Measurements from ENCODE around the gene REEP2.
A peak's percentile ranks its signal among the peaks of the same experiment; 100 is the strongest.
"Not testable (repeated sequence)": the region's sequence is repeated elsewhere in the genome, so short reads cannot be mapped to it uniquely, and the experiment has no call there.

Gene REEP2

DNA sequence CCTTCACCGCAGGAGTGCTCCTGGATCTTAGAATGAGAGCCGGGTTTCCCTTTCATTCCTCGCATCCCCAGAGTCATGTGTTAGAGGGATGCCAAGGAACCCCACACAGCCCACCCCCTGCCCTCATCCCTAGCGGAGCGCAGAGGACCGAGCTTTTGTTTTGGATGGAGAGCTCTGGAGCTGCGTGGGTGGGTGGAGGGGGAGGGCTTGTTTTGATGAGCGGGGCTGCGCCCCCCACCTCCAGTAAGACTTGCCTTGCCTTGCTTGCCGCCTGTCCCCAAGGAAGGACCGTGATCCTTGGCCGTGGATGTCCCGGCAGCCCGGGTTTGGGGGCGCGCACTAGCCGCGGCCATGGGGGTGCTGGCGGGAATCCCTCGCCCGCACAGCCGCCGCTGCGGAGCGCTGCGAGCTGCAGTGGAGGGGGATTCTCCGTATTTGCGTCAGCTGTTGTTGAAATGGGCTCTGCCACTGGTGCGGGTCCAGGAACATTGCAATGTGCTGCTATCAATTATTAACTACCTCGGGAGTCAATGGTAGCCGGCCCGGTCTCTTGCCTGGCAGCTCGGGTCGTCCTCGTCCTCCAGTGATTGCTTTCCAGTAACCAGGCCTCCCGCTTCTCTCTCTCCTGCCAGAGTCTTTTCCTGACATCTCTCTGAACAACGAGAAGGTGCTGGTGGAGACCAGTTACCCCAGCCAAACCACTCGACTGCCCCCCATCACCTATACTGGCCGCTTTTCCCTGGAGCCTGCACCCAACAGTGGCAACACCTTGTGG lies 27.5 kb downstream of the REEP2 start:
- no peak for DNase-seq

DNA sequence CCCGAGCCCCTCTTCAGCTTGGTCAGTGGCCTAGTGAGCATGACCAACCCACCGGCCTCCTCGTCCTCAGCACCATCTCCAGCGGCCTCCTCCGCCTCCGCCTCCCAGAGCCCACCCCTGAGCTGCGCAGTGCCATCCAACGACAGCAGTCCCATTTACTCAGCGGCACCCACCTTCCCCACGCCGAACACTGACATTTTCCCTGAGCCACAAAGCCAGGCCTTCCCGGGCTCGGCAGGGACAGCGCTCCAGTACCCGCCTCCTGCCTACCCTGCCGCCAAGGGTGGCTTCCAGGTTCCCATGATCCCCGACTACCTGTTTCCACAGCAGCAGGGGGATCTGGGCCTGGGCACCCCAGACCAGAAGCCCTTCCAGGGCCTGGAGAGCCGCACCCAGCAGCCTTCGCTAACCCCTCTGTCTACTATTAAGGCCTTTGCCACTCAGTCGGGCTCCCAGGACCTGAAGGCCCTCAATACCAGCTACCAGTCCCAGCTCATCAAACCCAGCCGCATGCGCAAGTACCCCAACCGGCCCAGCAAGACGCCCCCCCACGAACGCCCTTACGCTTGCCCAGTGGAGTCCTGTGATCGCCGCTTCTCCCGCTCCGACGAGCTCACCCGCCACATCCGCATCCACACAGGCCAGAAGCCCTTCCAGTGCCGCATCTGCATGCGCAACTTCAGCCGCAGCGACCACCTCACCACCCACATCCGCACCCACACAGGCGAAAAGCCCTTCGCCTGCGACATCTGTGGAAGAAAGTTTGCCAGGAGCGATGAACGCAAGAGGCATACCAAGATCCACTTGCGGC lies 28.2 kb downstream of the REEP2 start:
- DNase-seq: no peak

DNA sequence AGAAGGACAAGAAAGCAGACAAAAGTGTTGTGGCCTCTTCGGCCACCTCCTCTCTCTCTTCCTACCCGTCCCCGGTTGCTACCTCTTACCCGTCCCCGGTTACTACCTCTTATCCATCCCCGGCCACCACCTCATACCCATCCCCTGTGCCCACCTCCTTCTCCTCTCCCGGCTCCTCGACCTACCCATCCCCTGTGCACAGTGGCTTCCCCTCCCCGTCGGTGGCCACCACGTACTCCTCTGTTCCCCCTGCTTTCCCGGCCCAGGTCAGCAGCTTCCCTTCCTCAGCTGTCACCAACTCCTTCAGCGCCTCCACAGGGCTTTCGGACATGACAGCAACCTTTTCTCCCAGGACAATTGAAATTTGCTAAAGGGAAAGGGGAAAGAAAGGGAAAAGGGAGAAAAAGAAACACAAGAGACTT lies 28.9 kb downstream of the REEP2 start:
- no peak for DNase-seq

DNA sequence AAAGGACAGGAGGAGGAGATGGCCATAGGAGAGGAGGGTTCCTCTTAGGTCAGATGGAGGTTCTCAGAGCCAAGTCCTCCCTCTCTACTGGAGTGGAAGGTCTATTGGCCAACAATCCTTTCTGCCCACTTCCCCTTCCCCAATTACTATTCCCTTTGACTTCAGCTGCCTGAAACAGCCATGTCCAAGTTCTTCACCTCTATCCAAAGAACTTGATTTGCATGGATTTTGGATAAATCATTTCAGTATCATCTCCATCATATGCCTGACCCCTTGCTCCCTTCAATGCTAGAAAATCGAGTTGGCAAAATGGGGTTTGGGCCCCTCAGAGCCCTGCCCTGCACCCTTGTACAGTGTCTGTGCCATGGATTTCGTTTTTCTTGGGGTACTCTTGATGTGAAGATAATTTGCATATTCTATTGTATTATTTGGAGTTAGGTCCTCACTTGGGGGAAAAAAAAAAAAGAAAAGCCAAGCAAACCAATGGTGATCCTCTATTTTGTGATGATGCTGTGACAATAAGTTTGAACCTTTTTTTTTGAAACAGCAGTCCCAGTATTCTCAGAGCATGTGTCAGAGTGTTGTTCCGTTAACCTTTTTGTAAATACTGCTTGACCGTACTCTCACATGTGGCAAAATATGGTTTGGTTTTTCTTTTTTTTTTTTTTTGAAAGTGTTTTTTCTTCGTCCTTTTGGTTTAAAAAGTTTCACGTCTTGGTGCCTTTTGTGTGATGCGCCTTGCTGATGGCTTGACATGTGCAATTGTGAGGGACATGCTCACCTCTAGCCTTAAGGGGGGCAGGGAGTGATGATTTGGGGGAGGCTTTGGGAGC lies 29.5 kb downstream of the REEP2 start:
- DNase-seq: no peak

DNA sequence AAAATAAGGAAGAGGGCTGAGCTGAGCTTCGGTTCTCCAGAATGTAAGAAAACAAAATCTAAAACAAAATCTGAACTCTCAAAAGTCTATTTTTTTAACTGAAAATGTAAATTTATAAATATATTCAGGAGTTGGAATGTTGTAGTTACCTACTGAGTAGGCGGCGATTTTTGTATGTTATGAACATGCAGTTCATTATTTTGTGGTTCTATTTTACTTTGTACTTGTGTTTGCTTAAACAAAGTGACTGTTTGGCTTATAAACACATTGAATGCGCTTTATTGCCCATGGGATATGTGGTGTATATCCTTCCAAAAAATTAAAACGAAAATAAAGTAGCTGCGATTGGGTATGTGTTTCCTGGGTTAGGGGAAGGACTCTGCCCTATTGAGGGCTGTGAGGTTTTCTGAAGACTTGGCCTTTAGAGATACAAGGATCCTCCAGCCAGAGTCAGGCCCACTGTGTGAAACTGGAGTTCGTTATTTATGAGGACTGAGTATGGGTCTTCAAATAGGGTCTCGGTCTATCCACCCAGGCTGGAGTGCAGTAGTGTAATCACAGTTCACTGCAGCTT lies 30.2 kb downstream of the REEP2 start:
- no peak for DNase-seq

DNA sequence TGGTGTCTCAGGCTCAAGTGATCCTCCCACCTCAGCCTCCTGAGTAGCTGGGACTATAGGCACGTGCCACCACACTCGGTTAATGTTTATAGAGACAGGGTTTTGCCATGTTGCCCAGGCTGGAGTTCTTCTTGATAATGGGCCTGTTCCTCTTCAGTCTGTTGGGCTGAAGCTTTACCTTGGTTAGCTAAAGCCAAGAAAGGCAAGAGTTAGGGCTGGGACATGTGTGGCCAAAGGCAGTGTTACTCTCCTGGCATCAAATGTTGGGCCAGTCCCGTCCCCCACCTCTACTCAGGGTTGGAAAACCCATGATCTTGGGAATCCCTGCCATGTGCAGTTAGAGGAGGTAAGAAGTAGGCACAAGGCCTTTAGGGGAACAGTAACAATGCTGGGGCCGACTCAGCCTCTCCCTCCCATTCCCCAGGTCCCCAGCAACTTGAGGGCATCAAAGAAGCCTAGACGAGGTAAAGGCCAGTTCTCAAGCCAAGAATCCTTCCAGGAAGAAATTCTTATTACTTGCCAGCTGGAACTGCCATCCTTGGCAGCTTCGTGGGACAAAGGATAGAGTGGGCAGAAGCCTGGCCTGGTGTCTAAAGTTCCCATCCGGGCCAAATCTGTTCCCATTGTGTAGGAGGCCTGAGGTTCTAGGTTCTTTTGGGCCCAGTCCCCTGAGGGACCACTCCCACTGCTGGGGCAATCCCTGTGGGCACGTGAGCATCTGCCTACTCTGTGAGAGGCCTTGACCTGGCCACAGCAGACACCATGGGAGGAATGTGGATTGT lies 30.9 kb downstream of the REEP2 start:
- no peak for DNase-seq

DNA sequence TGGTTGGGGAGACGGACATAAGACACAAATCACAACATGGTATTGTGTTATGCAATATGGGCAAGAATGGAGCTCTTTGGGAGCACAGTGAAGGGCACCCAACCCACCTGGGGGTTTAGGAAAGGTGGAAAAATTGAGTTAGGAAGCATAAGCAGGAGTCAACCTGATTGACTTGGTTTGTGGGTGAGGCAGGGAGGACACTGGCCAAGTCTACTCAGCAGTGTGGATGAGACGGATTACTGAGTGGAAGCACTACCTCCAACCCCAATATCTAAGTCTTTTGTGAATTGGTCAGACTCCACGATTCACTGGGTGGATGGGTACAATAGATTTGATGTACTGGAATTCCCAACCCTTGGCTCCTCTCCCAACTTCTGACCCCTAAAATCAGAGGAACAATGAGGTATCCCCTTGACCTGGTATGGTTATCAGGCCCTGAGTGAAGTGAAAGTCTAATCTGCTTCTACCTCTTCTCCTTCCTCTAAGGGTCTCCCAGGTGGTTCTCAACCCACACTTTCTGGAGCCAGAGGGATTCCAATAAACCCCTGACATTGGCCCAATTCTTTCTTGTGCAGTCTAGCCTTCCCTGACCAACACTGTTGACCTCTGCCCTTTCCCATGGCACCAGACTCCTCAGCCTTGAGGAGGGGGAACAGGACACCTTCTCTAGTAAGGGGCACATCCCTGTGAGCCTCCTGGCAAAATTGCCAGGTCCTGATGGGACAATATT lies 31.6 kb downstream of the REEP2 start:
- no peak for DNase-seq

DNA sequence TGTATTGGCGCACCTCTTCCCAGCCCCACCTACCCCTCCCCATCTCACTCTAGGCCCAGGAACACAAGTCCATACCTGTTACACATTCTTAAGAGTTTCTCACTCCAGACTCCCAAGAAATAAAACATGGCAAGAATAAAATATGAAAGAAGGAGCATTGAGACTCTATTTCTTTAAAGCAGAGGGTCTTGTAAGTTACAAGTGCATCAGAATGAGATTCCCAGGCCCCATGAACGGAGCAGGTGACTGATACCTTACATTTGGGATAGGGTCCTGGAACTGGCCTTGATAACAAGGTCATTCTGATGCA lies 32.1 kb downstream of the REEP2 start:
- DNase-seq: no peak

DNA sequence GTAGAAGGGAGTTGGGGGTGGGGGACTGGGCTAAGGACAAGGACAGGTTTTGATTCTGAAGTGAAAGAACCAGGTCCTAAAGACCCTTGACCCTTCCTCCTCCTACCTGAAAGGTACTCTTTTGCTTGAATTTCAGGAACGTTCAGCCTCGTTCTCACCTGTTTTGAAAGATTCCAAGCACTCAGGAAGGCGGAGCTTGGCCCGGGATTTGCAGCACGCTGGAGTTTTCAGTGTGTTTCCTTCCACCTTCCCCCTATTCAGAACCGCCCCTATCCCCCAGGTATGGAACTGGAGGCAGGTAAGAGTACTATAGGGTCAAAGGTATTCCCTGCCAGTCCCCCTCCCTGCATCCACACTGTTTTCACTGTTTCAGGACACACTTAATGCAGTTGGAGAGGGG lies 33.5 kb downstream of the REEP2 start:
- DNase-seq: no peak

DNA sequence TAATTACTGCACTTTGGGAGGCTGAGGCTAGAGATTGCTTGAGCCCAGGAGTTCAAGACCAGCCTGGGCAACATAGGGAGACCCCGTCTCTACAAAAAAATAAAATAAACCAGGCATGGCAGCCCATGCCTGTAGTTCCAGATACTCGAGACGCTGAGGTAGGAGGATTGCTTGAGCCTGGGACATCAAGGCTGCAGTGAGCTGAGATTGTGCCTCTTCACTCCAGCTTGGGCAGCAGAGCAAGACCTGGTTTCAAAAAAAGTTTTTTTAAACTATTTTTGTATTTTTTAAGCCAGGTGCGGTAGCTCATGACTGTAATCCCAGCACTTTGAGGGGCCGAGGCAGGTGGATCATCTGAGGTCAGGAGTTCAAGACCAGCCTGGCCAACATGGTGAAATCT lies 34.3 kb downstream of the REEP2 start:
- DNase-seq: not testable (repeated sequence)

DNA sequence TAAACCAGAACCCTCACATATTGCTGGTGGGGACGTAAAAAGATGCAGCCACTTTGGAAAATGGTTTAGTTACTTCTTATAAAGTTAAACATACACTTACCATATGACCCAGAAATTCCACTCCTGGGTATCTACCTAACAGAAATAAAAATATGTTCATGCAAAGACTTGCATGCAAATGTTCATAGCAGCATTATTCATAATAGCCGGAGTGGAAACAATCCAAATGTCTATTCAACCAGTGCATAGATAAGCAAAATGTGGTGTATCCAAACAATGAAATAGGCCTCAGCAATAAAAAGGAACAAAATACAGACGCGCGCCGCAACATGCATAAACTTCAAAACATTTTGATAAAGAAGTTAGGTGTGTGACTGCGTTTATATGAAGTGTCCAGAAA lies 38.1 kb downstream of the REEP2 start:
- DNase-seq: no peak

DNA sequence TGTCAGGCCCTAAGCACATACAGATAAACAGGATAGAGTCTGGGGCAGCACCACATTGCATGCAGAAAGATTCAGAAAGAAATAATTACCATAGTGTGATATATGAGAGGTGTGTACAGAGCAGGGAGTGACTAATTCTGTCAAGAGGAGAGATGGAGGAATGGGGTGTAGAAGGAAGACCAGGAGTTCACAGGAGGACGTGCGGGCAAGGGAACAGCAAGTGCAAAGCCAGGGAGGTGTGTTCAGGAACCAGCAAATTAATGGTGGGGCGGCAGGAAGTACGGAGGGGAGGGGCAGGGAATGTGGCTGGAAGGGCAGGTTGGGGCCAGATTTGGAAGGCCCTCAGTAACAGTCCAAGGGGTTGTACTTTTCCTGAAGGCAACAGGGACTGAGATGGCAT lies 43.8 kb downstream of the REEP2 start:
- no peak for DNase-seq

DNA sequence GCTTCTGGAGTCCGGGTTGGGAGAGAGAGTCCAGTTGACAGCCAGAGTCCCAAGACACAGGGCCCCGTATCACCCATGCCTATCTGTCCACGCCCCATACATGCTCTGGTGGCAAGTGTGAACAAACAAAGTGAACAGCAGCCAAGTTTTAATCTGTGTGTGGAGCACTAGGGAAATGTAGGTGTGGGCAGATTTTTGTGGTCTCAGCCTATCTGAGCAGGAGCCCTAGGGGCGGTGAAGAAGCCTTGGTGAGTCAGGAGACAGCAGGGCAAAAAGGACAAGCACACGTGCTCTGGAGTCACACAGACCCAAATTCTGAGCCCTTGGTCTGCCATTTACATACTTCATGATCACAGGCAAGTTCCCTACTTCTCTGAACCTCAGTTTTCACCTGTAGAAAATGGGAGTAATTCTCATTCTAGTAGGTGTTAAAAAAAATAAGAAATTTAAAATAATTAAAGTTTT lies 49.7 kb downstream of the REEP2 start:
- no peak for DNase-seq

DNA sequence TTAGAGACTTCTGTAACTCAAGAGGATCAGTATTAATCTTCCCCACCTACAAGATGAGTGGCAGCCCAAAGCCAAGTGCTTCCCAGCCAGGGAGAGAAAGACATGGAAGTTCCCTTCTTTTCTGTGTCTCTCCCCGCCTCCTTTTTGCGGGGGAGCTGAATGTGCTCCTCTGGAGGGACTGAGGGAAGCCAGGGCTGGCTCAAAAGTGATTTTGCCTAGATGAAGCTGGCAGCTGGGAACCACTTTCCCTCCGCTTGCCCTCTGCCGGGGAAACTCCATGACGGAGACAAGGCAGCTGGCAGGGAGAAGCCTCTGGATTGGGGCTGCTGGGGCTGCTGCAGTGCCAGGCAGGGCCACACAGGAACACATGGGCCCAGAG lies 50.8 kb downstream of the REEP2 start:
- no peak for DNase-seq

DNA sequence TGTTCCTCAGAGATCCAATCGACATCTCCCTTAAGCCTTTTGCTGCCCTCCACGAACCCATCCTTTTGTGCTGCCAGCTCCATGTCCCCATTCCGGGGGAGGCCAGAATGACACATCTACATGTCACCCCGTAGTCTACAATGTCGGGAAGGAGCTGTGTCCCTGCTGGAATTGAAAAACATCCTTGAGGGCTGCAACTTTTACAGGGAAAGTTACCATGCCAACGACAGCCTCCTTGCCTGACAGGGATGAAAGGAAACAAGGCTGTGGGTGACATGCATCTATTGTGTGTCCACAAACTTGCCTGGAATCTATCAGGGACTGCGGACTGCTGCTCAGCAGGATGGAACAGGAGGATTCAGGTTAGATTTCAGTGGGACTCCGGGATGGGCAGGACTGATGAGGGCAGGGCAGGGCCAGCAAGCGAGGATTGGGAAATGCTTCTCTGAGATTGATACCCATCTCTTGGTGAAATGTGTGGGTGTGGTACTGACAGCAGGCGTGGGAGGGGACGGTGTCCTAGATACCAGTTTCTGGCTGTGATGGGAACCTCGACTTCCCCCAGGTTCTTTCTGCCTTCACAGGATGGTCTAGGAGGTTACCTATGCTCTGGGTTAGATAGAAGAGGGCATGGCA lies 51.9 kb downstream of the REEP2 start:
- no peak for DNase-seq

DNA sequence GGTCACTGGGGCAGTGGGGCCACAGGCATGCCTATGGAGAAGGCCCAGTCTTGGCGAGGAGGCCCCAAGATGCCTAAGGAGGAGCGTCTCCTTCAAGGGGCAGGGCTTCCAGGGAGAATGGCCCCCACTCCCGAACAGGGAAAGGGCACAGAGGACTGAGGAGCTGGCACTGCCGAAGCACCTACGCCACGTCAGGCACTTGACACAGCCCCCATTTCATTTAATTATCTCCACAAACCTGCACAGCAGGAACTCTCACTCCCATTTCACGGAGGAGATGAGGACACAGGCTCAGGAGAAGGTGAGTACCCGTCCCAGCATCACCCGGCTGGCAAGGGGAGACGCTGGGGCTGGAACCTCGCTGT lies 52.4 kb downstream of the REEP2 start:
- no peak for DNase-seq

DNA sequence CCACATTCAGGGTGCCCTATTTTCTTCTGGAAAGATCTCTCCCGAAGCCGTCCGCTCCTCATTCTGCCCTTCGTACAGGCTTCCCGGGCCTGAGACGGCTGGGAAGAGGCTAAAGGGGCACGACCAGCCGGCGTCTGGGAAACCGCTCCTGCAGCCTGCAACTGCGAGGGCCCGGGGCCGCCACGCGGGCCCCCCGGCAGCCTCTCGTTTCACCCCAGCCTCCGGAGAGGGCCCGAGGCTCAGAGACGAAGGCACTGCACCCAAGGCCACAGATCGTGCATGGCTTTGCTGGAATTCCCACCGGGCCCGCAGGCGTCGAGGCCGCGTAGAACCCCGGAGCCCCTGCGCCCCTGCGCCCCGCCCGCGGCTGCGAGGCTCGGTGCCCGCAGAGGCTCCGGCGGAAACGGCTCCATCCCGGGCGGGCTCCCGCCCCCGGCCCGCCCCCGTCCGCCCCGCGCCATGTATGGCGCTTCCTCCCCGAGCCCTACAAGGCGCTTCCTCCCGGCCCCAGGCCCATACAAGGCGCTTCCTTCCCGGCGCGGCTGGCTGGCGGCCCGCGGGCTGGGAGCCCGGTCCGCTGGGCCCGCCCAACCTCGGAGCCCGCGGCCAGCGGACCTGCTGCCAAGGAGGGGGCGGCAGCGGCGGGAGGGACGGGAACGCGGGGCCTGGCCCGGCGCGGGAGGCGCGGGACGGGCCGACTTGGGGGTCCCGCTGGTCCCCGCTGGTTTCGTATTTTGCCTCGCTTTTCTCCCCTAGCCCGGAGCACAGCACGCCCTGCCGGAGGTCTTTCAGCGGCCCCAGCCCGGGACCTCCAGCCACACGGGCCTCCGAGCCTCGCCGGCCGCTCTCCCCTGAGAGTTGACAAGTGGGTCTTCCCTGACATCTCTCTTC lies 53.1 kb downstream of the REEP2 start:
- DNase-seq: peak; percentile 84 to 85

DNA sequence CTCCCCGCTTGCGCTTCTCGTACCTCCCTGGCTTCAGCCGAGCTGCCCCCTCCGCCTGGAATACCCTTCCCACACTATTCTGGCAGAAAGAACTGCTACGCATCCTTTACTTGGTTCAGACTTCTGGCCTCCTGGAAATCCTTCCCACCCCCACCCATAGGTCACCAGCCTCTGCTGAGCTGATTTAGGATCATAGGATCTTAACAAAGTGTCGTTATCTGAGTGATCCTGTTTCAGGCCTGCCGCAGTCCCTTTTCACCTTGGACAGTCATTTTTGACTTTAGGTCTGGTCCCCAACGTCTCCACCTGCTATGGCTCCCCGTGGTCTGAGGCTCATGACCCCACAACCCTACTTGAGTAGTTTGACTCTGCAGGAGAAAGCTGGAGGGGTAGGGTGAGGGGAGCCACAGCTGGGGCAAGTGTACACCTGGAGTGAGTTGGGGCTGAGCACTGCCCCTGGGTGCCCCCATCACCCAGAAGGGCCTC lies 53.7 kb downstream of the REEP2 start:
- DNase-seq: no peak

DNA sequence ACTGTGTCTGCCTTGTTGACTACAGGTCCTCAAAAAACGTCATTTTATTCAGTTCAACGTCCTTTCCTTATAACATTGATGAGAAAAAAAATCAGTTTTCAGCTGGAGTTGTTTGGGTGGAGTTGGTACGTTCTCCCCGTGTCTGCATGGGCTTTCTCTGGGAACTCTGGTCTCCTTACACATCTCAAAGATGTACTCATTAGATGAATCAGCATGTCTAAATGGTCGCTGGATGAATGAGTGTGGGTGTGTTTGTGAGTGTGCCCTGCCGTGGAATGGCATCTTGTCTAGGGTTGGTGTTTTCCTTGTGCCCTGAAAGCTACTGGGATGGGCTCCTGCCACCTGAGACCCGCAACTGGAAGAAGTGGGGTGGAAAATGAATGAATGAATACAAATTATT lies 56.5 kb downstream of the REEP2 start:
- no peak for DNase-seq

Data from stimulated activated CD4-positive, alpha-beta T cell treated with anti-CD3 and anti-CD28 coated beads, Interleukin-2, amount 100 ng/mL, for 24 hours (primary cell).